ENCODE measurements around the gene INTS11. TPM values are rescaled to one million over a fixed set of nuclear protein-coding genes. Genes with fewer than 3 reads are reported as not detected.

Gene INTS11
- total and polyA plus RNA-seq, 9 of the 15 experiments (the other 6 are each of a cell fraction or from before 2014, with no cell fraction given) = 3.6 to 183 (median 110) TPM

- Histone ChIP-seq H3K4me1 (replicated peaks in 1 of 2; ENCODE audit: control insufficient read depth in 2 of 2, insufficient read depth in 2 of 2, low read length in 2 of 2) (peaks cover 0 to 41% of the 10 kb centered on the region in 2 experiments; a peak in 3 of 5 replicates), H3K9me3 (replicated peaks; ENCODE audit: control insufficient read depth, insufficient read depth, low read depth, low read length) (no peaks in the 10 kb centered on the region), H3K27ac (ENCODE audit: extremely low read depth, low read depth, low read length) (no peak overlapping the region), H3K4me3 (no peak overlapping the region), H3K9ac (ENCODE audit: insufficient read depth in 1 of 2, low read depth in 2 of 2, low read length in 2 of 2) (no peak overlapping the region), H2AFZ (ENCODE audit: low read depth, low read length) (no peak overlapping the region), H3K9me1 (ENCODE audit: control insufficient read depth, insufficient read depth, low read length) (no peaks in the 10 kb centered on the region), H3K4me2 (ENCODE audit: insufficient read depth, low read length) (no peak overlapping the region), H4K20me1 (replicated peaks; ENCODE audit: control insufficient read depth, insufficient read depth, low read length) (no peaks in the 10 kb centered on the region), H3K27me3 (ENCODE audit: control insufficient read depth in 2 of 2, insufficient read depth in 2 of 2, low read length in 2 of 2) (no peaks in the 10 kb centered on the region; a peak in 1 of 5 replicates), H3K79me2 (ENCODE audit: control insufficient read depth, insufficient read depth, low read length) (peaks cover 8% of the 10 kb centered on the region), H3K36me3 (ENCODE audit: control insufficient read depth, insufficient read depth, low read length) (no peaks in the 10 kb centered on the region)
- POLR2A ChIA-PET = interaction anchor here (0.6 to 1.4 kb wide), 3 partner anchors 90 to 502 kb away, joined by 3 read pairs; partner anchors contain the start of gene AURKAIP1
- 67% methylated on average over 13 of the region's 13 CpGs for WGBS (ENCODE audit: insufficient coverage, low coverage, missing lambda C conversion rate)
- DNase-seq (ENCODE audit: extremely low read depth in 1 of 4, low spot score in 3 of 4) (no peak), FAIRE-seq (no peak), ATAC-seq (no peak)
- TF ChIP-seq KLF13 (tag; IDR thresholded peaks at IDR 0.05; ENCODE audit: borderline replicate concordance, low read depth) = no peak
- CTCF ChIA-PET (ENCODE audit: low intra/inter-chr PET ratio) = no interaction called here
- in situ Hi-C loops (cut with MboI) (no loop called here), intact Hi-C loops (cut with micrococcal nuclease) (no loop called here)
- BruUV-seq (replicated peaks) = no TSS peak
These were observed 45.8 kb downstream of the INTS11 start for GRCh38 chr1:1278620-1279019.

GRCh38 chr1:1275836-1276235 lies 48.6 kb downstream of the INTS11 start:
- no peak for ATAC-seq
- Histone ChIP-seq H3K9me1 (ENCODE audit: control insufficient read depth, insufficient read depth, low read length) (peaks cover 7% of the 10 kb centered on the region), H3K4me2 (ENCODE audit: insufficient read depth, low read length) (no peak overlapping the region), H3K79me2 (ENCODE audit: control insufficient read depth, insufficient read depth, low read length) (peaks cover 35% of the 10 kb centered on the region), H4K20me1 (replicated peaks; ENCODE audit: control insufficient read depth, insufficient read depth, low read length) (peaks cover 18% of the 10 kb centered on the region), H3K27ac (ENCODE audit: extremely low read depth, low read depth, low read length) (no peak overlapping the region), H3K9me3 (replicated peaks; ENCODE audit: control insufficient read depth, insufficient read depth, low read depth, low read length) (no peaks in the 10 kb centered on the region), H3K36me3 (ENCODE audit: control insufficient read depth, insufficient read depth, low read length) (peaks cover 16% of the 10 kb centered on the region), H3K4me1 (replicated peaks in 1 of 2; ENCODE audit: control insufficient read depth in 2 of 2, insufficient read depth in 2 of 2, low read length in 2 of 2) (peaks cover 15 to 48% of the 10 kb centered on the region in 2 experiments; a peak in 4 of 5 replicates), H3K9ac (ENCODE audit: insufficient read depth in 1 of 2, low read depth in 2 of 2, low read length in 2 of 2) (no peak overlapping the region), H2AFZ (ENCODE audit: low read depth, low read length) (no peak overlapping the region), H3K4me3 (no peak overlapping the region), H3K27me3 (ENCODE audit: control insufficient read depth in 2 of 2, insufficient read depth in 2 of 2, low read length in 2 of 2) (no peaks in the 10 kb centered on the region)
- CTCF ChIA-PET (ENCODE audit: low intra/inter-chr PET ratio) = no interaction called here
- TF ChIP-seq RBFOX2 (IDR thresholded peaks at IDR 0.05; ENCODE audit: low read depth, low read length) = no peak
- TF ChIP-seq ZHX1 (conservative IDR thresholded peaks at IDR 0.05; ENCODE audit: low read length) = no peak
- TF ChIP-seq ZNF124 (CRISPR knock-in tag; IDR thresholded peaks at IDR 0.05) = no peak
- TF ChIP-seq ELF4 (CRISPR knock-in tag; IDR thresholded peaks at IDR 0.05) = no peak
- no peak for TF ChIP-seq FOXJ3 (CRISPR knock-in tag; IDR thresholded peaks at IDR 0.05)
- TF ChIP-seq ZBTB34 (CRISPR knock-in tag; IDR thresholded peaks at IDR 0.05) = no peak
- TF ChIP-seq DNMT1 (IDR thresholded peaks at IDR 0.05) = no peak
- TF ChIP-seq ATF3 (IDR thresholded peaks at IDR 0.05) = no peak
- no peak for TF ChIP-seq ATF3 (CRISPR knock-in tag; conservative IDR thresholded peaks at IDR 0.05)
- TF ChIP-seq PYGO2 (tag; IDR thresholded peaks at IDR 0.05) = no peak
- no peak for DNase-seq (ENCODE audit: extremely low read depth in 1 of 4, low spot score in 3 of 4)
- FAIRE-seq = no peak
- in situ Hi-C loops (cut with MboI) = no loop called here
- WGBS (ENCODE audit: insufficient coverage, low coverage, missing lambda C conversion rate) = 39% methylated on average over 9 of the region's 9 CpGs
- TSS peak; percentile 47 for BruUV-seq (replicated peaks)
- POLR2A ChIA-PET = interaction anchor here (2.0 kb wide), 1 partner anchor 10 kb away, joined by 6 read pairs; no protein-coding TSS in a partner anchor
- intact Hi-C loops (cut with micrococcal nuclease) = no loop called here

Measured in K562 (cell line).